ENCODE measurements around the gene ELF5.

GRCh38 chr11:34449013-34449412, 64.6 kb downstream of the ELF5 start:
- no peak for TF ChIP-seq CTCF (conservative IDR thresholded peaks at IDR 0.05 in 1 of 2, IDR thresholded peaks at IDR 0.05 in 1 of 2; ENCODE audit: extremely low read depth in 1 of 2, insufficient read depth in 1 of 2, low read depth in 1 of 2, low read length in 2 of 2)
- no peak for TF ChIP-seq EZH2 (IDR thresholded peaks at IDR 0.05; ENCODE audit: borderline replicate concordance, low read length)
